Inflammatory macrophage treated with lipopolysaccharide for 4 hours (primary cell): Measurements from ENCODE around the gene MTHFD2.

Experiments used
- DNase-seq: peaks from one replicate; pipeline ENCODE4 v3.0.0-alpha.2; 2020

MTHFD2 gene

DNA sequence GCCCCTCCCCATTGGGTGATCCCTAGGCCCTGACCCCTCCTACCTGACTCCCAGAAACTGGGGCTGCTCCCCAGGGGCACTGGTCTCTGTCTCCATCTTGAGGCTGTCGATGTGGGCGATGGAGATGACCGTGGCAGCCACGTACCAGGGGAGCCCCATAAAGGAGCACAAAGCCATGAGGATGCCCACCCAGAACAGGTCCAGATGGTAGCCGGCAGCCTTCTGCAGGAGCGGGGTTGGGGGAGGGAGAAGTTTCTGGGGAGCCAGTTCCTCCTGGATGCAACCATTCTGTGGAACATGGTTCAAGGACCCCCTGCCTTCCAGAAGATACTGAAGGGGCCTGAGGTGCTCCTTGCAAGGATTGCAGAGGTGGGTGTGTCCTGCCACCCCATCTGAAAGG is 34.0 kb downstream of the MTHFD2 start:
- DNase-seq: no peak

DNA sequence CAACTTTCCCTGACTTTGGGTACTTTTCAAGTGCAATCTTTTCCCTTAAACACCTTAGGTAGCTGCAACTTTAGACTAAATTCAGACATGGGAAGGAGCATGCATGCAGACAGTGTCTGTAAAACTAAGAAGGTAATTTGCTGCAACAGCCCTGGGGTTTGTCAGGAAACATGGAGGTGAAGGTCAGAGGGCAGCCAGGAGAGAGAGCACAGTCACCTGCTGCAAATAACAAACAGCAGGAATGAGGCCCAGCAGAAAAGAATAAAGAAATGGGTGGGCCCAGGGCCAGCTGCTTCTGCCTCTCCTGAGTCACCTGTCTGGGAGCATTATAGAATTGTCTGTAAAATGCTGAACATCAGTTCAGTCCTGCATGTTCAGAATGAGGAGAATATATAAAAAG is 35.2 kb downstream of the MTHFD2 start:
- no peak for DNase-seq

DNA sequence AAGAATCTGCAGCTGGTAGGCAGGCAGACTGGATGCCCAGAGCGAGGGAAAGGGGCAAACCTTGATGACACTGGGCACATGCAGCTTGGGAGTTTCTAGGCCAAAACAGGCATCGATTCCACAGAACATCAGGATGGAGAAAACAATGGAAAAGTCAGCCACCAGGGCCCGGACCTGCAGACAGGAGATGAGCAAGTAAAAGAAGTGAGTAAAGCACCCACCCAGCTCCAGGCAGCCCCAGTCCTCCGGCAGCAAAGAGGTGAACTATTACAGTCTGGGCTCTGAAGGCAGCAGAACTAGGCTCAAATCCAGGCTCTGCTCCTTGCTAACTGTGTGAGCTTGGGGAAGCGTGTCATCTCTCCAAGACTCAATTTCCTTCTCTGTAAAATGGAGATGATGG is 36.6 kb downstream of the MTHFD2 start:
- DNase-seq: no peak

DNA sequence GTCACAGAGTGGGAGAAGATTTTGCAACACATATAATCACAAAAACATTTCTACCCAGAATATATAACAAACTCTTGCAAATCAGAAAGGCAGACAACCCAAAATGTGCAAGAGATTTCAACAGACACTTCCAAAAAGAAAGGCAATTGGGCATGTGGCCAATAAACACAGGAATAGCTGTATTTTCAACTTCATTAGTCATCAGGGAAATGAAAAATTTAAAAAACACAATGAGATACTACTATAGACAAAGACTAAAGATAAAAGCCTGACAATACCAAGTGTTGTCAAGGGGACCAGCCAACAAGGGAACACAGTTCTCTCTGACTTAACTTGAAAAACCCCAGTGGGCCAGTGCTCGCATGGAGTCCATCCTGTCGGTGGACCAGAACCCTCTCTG is 40.5 kb downstream of the MTHFD2 start:
- peak; percentile 11 for DNase-seq

DNA sequence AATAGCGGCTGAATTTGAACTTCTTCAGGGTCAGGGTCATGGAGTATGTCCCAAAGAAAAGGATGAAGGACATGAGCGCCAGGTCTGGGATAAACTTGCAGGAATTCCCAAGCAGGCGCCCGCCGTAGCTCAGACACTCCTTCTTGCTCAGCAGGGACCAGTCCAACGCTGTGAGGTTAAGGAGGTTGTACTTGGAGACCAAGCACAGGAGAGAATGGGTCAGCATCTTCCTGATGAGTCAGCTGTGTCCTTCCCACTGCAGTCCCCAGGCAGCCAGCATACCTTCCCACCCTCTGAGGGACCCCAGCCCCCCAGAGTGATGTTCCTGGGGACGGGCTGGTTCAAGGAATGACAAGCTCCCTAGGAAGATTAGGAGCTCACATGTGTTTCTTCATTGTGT is 40.9 kb downstream of the MTHFD2 start:
- no peak for DNase-seq

DNA sequence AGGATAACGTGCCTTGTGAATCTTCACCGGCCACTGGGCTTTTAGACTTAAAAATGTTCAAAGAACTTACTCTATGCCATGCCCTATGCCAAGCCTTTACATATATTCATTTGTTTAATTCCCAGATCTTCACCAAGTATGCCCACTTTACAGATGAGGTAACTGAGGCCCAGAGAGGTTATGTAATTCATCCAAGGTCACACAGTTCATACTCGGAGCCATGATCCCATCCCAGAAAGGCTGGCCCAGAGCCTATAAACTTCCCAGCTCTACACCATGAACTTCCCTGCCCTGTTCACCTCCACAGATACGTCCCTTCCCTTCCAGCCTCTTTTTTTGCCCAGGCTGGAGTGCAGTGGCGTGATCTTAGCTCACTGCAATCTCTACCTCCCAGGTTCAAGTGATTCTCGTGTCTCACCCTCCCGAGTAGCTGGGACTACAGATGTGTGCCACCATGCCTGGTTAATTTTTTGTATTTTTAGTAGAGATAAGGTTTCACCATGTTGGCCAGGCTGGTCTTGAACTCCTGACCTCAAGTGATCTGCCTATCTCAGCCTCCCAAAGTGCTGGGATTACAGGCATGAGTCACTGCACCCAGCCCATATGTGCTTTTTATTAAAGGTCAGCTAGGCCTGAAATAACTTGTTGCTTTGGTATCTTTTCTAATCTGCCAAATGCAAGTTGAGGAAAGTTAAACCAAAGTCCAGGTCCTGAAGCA is 44.1 kb downstream of the MTHFD2 start:
- DNase-seq: no peak

DNA sequence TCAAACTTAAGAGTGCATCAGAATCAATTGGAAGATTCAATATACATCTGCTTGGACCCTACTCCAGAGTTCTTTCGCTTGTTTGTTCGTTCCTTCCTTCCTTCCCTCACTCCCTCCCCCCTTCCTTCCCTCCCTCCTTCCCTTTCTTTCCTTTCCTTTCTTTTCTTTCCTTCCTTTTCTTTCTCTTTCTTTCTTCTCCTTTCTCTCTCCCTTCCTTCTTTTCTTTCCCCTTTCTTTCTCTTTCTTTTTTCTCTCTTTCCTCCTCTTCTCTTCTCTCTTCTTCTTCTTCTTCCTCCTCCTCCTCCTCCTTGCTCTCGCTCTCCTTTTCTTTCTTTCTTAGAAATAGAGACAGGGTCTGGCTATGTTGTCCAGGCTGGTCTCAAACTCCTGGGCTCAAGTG is 45.9 kb downstream of the MTHFD2 start:
- DNase-seq: no peak

DNA sequence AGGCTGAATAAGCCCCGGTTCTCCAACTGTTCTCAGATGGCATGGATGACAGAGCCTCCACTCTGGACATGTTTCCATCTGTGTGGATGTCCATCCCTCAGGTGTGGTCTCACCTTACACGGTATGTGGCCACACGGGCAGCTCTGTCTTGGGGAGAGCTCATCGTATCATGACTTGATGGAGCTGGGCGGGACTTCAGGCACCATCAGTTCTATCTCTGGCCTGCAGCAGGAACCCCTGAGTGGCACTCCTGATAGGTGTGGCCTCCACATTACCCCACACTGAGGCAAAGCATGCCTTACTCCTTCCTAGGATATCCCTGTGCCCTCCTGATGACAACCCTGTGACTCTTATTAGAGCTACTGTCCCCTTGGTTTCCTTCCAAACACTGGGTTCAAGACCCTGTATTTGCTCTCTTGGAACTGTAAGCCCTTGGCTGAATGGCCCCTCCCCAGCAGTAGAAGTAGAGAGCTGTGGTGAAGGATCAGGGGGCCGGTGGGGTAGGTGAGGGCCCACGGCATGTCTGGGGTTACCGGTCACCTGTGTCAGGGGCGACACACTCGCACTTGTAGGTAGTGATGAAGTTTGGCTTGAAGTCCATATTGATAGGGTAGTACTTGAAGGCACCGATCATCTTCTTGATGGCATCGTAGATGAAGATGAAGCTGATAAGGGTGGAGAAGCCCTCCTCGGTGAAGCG is 48.2 kb downstream of the MTHFD2 start:
- DNase-seq: no peak

DNA sequence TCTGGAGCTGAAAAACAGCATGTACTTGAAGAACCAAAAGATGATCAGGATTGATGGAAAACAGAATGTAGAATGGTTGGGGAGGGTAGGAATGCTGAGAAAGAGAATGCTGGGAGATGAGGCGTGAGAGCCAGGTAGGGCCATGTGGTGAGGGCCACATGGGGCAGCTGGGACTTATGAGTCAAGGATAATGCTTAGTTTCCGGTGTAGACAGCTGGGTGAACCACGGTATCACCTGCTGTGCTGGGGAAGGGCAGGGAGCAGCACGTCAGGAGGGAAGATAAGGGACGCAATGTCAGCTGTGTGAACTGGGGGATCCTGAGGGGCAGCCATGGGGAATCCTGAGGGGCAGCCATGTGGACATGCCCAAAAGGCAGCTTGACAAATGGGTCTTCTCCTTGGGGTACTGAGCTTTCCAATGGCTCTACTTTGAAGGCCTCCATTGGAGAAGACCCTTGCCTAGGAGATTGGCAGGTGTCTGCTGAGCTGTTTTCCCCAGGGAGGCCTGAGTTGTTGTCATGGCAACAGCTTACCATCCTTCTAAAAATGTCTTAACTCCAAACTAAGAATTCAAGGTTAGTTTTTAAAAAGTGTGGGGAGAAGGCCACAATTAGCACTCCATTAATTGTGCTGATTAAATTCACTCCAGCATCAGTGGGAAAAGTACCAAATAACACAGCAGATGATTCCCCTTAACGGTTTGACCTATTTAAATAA is 51.1 kb downstream of the MTHFD2 start:
- no peak for DNase-seq

DNA sequence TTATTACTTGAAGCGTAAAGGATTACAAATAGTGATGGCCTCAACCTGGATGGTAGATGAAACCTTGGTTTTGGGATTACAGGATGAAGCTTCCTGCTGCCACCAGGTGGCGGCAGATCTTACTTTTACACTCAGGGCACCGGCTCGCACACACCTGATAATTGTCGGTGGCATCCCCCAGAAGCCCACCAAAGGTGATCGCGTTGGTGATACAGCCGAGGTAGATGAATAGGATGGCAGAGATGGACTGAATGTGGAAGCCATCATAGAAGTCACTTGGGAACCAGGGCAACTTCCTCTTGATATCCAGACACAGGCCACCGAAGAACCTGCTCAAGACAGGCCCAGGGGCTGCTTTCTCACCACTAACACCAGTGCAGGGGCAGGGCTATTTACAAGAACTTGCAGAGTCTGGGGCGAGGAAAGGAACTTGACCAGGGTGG is 51.8 kb downstream of the MTHFD2 start:
- peak; percentile 23 for DNase-seq

DNA sequence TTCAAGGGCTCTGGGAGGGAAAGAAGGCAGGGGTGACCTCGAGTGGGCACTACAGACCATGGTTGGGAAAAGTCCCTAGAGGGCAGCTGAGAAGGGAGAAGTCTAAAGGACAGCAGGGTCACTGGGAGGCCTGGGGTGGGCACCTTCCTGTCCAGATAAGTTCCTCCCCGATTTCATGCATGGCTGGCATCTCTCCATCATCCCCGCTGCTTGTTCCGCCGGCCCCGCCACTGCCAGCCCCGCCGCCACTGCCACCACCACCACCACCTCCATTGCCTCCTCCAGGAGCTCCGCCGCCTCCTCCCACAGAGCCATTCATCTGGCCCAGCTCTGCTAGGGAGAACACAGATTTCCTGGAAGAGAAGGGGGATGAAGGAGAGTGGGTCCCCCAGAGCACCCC is 53.6 kb downstream of the MTHFD2 start:
- DNase-seq: no peak

DNA sequence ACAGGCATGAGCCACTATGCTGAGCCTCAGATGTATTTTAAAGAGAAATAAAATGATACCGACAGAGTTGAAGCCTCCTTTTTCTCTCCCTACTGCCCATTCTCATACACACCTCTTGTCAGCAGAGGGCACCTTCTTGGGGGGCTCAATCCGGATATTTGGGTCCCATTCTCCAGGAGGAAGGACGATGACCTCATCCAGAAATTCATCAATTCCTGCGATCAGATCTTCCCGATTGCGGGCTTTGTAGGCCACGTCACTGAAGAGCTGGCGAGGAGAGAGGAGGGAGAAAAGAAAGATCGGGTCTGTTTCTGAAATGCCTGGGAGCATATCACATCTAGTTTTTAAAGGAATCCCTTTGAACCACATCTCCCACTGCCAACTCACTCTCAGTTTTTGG is 54.4 kb downstream of the MTHFD2 start:
- no peak for DNase-seq

DNA sequence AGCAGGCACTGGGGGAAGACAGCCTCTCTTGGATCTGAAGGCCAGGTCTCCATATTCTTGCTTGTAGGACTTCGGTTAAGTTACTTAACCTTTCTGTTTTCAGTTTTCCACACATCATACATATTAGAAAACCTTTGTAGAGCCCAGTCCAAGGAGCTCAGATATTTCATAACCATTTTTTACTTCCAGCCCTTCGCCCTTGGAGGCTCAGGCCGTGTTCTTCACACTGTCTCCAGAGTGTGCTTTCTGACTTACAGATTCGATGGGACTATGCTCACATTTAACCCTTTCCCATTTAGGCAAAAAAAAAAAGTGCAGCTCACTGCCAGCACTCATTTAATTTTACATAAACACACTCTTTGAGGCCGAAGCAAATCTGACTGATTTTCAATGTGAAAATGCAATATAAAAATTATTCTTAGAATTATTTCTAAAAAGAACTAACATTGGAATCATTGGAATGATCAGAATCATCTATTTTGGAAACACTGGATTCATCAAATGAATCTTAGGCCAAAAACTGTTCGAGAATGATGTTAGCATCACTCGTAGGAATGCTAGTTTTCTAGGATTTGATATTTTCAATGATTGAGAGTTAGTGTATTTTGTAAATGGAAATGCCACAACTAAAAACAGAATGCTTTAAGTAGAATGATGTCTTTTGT is 55.0 kb downstream of the MTHFD2 start:
- no peak for DNase-seq

DNA sequence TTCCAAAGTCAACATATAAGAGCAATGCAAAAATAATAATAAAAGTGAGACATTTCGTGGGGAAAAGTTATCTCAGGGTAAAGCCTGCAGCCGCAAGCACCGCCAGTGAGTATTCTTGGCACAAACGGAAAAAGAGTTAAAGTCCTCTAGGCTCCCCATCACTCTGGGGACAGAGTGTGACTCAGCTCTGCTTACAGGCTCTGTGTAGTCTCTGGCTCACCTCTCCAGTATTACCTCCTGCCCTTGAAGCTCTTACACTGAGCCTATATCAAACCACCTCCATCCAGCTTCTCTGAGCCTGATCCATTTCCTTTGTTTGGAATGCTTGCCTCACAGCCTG is 55.5 kb downstream of the MTHFD2 start:
- DNase-seq: no peak

DNA sequence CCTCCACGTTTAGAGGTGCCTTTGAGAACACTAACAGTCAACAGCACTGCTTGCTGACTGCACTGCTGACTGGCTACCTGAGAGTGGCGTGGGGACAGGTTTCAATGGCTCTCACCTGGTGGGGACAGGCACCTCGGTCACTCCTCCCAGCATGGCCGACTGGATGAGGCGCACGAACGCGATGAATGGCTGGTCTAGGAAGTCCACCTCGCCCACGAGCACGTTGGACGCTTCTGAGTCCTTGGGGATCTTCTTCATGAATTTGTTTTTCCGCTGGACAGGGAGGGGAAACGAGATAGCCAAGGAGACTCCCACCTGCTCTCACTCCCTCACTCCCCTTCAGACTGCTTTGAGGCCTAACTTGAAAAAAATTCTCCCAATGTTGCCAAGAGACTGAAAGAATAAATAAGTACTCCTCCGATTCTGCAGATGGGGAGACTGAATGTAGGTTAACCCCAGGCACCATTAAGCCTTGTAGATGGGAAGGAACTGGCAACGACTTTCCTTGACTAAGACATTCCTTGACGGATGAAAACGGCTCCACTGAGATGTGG is 57.3 kb downstream of the MTHFD2 start:
- no peak for DNase-seq

DNA sequence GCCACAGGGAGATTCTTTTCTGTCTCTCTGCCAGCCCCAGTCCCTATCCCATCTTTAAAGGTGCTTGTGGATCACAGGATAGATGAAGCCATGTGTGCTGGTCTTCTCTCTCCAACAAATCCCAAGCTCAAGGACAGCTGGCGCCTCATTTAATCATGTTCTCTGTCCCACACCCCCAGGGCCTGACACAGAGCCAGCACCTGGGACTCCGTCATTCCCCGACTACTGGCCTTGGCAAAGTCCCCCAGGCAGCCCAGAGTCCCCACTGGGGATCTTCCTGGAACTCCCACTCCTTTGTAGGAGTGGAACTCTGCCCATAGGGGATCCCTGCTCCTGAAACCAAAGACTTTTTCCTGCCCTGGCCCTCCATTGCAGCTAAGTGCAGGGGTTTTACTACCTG is 60.8 kb downstream of the MTHFD2 start:
- no peak for DNase-seq

DNA sequence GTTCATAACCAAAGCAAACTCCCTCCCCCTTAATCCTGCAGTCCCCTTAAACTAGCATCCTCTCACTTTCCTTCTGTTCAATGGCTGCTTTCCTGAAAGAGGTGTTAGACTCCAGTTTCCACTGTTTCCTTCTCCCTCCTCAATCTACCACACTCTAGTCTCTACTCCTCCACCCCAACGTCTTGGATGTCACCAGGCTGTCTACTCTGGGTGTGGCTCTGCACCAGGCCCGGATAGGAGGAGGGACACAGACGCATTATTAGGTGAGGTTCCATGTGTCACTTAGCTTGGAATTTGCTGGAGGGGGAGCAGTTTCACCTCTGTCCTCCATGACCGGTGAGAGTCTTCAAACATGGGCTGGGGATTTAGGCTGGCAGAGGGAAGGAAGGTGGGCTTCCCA is 61.3 kb downstream of the MTHFD2 start:
- DNase-seq: no peak

DNA sequence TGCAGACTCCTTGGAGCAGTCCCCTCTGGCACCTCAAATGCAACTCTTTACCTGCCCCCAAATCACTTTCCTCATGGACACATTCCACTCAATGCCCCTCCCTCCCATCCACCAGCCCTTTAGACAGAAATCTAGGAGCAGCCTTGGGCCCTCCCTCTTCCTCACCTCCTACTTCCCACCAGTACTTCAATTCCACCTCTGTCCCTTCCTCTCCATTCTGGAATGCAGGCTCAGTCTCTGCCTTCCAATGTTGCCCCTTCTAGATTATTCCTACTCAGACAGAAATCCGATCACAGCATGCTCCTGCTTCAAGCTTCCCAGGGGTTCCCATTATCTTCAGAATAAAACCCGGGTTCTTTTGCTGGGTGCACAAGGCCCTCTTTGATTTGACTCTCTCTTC is 62.1 kb downstream of the MTHFD2 start:
- no peak for DNase-seq

DNA sequence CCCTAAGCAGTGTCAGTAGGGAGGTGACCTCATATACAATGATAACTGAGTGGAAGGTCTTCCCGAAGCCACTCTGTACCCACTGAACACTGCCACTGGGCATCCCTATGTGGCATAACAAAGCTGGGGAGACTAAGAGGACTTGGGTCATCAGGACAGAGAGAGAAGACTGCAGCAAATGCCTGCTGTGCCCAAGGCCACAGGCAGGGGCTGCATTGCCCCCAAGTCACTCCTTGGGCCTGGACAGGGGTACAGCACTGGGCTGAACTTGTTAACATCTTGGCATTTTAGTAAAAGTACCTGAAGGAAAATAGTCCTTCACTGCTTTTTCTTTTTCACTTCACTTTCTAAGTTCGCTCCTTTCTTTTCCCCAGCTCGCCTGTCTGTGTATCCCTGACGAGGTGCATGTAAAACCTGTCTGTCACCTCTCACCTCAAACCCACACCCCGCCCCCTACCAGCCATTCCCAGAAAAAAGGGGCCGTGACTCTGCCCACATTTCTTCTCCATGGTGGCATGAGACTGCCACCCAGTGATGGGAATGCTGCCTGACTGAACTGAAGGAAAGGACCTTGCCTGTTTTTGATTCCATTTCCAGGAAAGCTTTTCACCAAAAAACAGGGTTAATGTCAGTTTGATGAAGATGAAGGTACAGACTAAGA is 62.9 kb downstream of the MTHFD2 start:
- no peak for DNase-seq

DNA sequence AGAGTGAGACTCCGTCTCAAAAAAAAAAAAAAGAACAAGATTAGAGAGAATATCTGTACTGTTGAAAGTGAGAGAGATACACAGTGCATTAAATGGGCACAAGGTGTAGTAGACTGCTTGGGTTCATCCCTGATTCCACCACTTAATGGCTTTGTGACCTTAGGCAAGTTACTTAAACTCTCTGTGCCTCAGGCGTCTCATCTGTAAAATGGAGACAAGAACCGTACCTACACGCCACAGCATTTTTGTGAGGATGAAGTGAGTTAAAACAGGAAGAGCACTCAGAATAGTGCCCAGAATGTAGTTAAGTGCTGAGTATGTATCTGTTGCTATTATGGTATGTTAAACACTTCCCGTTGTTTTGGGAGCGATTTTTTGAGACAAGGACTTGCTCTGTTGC is 64.3 kb downstream of the MTHFD2 start:
- no peak for DNase-seq

DNA sequence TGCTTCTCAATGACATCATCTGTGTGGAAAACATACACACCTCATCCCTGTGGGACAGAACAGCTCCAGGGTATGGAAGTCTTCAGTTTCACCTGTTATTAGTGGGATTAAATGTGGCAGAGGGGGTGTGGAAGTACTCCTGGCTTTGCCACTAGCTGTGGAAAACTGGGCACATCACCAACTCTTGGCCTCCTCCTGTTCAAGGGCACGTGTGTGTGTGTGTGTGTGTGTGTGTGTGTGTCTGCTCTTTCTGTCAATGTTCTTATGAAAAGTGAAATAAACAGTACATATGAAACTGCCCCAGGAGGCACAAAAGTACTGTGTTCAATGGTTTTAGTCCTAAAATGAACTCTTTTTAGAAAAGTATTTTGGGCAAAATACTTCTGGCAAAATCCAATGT is 65.9 kb downstream of the MTHFD2 start:
- DNase-seq: no peak

DNA sequence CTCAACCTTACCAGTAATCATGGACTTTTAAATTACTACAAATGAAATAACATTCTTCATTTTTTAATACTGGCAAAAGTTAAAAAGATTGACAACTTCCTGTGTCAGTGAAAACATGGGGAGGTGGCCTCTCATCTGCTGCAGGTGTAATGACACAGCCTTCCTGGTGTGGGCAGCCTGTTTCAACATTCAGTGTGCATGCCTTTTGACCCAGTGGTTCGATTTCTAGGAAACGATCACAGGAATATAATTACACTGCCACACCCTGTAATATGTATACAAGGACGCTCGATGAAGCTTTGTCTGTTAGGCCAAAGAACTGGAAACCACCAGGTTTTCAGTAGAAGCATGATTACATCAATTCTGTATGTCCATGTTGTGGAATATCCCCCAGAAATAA is 68.7 kb downstream of the MTHFD2 start:
- no peak for DNase-seq
